K562 (cell line): ENCODE data around the gene CIB1. TPM values are rescaled to one million over a fixed set of nuclear protein-coding genes. Genes with fewer than 3 reads are reported as not detected.
A peak's percentile ranks its signal among the peaks of the same experiment; 100 is the strongest.

Experiments
- ATAC-seq: fragments of 200-7000 bp; cut with Tn5 transposase; 3 replicates; pipeline ENCODE4 v1.9.1; 2020; ENCODE audit warnings: moderate library complexity
- BruUV-seq: library from RNA; stranded (reverse); fragments of 400-500 nt; replicated peaks from 2 replicates; lab custom pipeline; 2021; lab: Mats Ljungman, UMichigan
- CTCF ChIA-PET: fragments of 300-600 bp; formaldehyde crosslinking; extraction: SDS; loops from one replicate; lab custom pipeline; 2021; ENCODE audit warnings: low intra/inter-chr PET ratio; lab: Yijun Ruan, JAX
- POLR2A ChIA-PET: fragments of 300-600, 350-650 bp; sonication (Branson Sonifier 250); formaldehyde crosslinking; extraction: SDS; loops from one replicate; lab custom pipeline; 2021; ENCODE audit warnings: antibody characterized with exemption, inconsistent platforms; lab: Yijun Ruan, JAX
- DNase-seq, 4 experiments: peaks; one replicate each; pipeline versions ENCODE4 v3.0.0 to v3.0.0-alpha.2; 2011 to 2018; ENCODE audit warnings: low spot score in 3 of 4, mixed read lengths in 3 of 4; ENCODE audit errors: extremely low read depth in 1 of 4
- FAIRE-seq: peaks from 2 replicates; lab custom pipeline; 2011; peaks lifted over from hg19 to GRCh38; lab: Jason Lieb, UNC
- H2AFZ ChIP-seq: 2 replicates; pipeline ENCODE4 v1.6.0; 2011; ENCODE audit warnings: low read depth, low read length, control low read depth, inconsistent platforms
- H3K27ac ChIP-seq: fragments of 200-600 bp; 3 replicates; pipeline ENCODE4 v1.8.0; 2011; ENCODE audit warnings: low read depth, mild to moderate bottlenecking, control low read depth, inconsistent platforms, low read length, moderate library complexity, mixed read lengths; ENCODE audit errors: extremely low read depth
- H3K27me3 ChIP-seq, 2 experiments: fragments of 300-600 bp in 1 of 2; 2 replicates in 1 of 2; 3 replicates in 1 of 2; pipeline versions ENCODE4 v1.6.0 to v1.8.0; 2011; ENCODE audit warnings: inconsistent platforms in 2 of 2, low read length in 2 of 2, mild to moderate bottlenecking in 1 of 2, mixed read lengths in 1 of 2, moderate library complexity in 1 of 2; ENCODE audit not compliant: control insufficient read depth in 2 of 2, insufficient read depth in 2 of 2
- H3K36me3 ChIP-seq: fragments of 300-600 bp; 3 replicates; pipeline ENCODE4 v1.8.0; 2011; ENCODE audit warnings: mild to moderate bottlenecking, low read length, inconsistent platforms; ENCODE audit not compliant: control insufficient read depth, insufficient read depth
- H3K4me1 ChIP-seq, 2 experiments: fragments of 200-600 bp in 1 of 2; replicated peaks in 1 of 2; 2 replicates in 1 of 2; 3 replicates in 1 of 2; pipeline versions ENCODE4 v1.5.1 to v1.8.0; 2011; ENCODE audit warnings: inconsistent platforms in 2 of 2, low read length in 2 of 2, mild to moderate bottlenecking in 1 of 2, mixed read lengths in 1 of 2, moderate library complexity in 1 of 2; ENCODE audit not compliant: control insufficient read depth in 2 of 2, insufficient read depth in 2 of 2
- H3K4me2 ChIP-seq: 2 replicates; pipeline ENCODE4 v1.6.1; 2011; ENCODE audit warnings: low read length, control low read depth, inconsistent platforms, mixed read lengths; ENCODE audit not compliant: insufficient read depth
- H3K4me3 ChIP-seq: fragments of 200-600 bp; sonication (generic), shearing (Covaris generic); 2 replicates; pipeline ENCODE4 v1.5.1; 2016; ENCODE audit warnings: control low read depth, inconsistent platforms
- H3K79me2 ChIP-seq: fragments of 200-600 bp; 3 replicates; pipeline ENCODE4 v1.8.0; 2011; ENCODE audit warnings: low read length, inconsistent platforms; ENCODE audit not compliant: control insufficient read depth, insufficient read depth
- H3K9ac ChIP-seq, 2 experiments: 2 replicates each; pipeline versions ENCODE4 v1.6.0 to v1.6.1; 2011; ENCODE audit warnings: low read depth in 2 of 2, low read length in 2 of 2, control low read depth in 1 of 2, inconsistent platforms in 1 of 2, mild to moderate bottlenecking in 1 of 2, mixed read lengths in 1 of 2; ENCODE audit not compliant: insufficient read depth in 1 of 2
- H3K9me1 ChIP-seq: one replicate; pipeline ENCODE4 v1.6.0; 2011; ENCODE audit warnings: inconsistent platforms, mild to moderate bottlenecking, low read length, moderate library complexity; ENCODE audit not compliant: control insufficient read depth, insufficient read depth
- H3K9me3 ChIP-seq: replicated peaks from 2 replicates; pipeline ENCODE4 v1.5.1; 2011; ENCODE audit warnings: low read depth, low read length, inconsistent platforms; ENCODE audit not compliant: control insufficient read depth, insufficient read depth
- H4K20me1 ChIP-seq: replicated peaks from 2 replicates; pipeline ENCODE4 v1.6.1; 2011; ENCODE audit warnings: low read length, inconsistent platforms, mixed read lengths; ENCODE audit not compliant: control insufficient read depth, insufficient read depth
- POLR2G ChIP-seq: fragments of 200-400 bp; formaldehyde crosslinking; IDR thresholded peaks from 2 replicates; pipeline ENCODE4 v1.6.1; 2017; ENCODE audit warnings: low read depth, mild to moderate bottlenecking, antibody characterized with exemption, low read length, moderate library complexity
- RFX7 ChIP-seq: fragments of 250-450 bp; sonication (Bioruptor Pico); IDR thresholded peaks from 2 replicates; pipeline ENCODE4 v1.5.1; 2021; ENCODE audit warnings: mild to moderate bottlenecking
- SLC30A9 ChIP-seq: fragments of 250-450 bp; sonication (Bioruptor Pico); IDR thresholded peaks from 2 replicates; pipeline ENCODE4 v1.8.0; 2022; ENCODE audit warnings: mild to moderate bottlenecking, moderate library complexity
- YY1 ChIP-seq, 3 experiments: IDR thresholded peaks; 2 replicates each; pipeline ENCODE4 v1.6.1; 2011; ENCODE audit warnings: low read length in 2 of 3, mild to moderate bottlenecking in 2 of 3, moderate library complexity in 2 of 3, borderline replicate concordance in 1 of 3, control low read depth in 1 of 3, low read depth in 1 of 3; ENCODE audit not compliant: insufficient read depth in 3 of 3, insufficient replicate concordance in 2 of 3, control insufficient read depth in 1 of 3, insufficient read length in 1 of 3; ENCODE audit errors: extremely low read depth in 1 of 3
- WGBS: fragments of 100-300 bp; shearing (Covaris generic); methylation state at CpG from one replicate; pipeline ENCODE4 v1.1.6; 2016; ENCODE audit warnings: low coverage, mixed read lengths; ENCODE audit not compliant: insufficient coverage; ENCODE audit errors: missing lambda C conversion rate; 5-methylcytosine and 5-hydroxymethylcytosine counted together
- in situ Hi-C: fragments of 300-500 bp; cut with MboI; formaldehyde crosslinking; loops from 4 replicates; pipeline ENCODE4 v1.15.0; 2018; ENCODE audit warnings: inconsistent platforms, mixed read lengths
- intact Hi-C: fragments of 100-400 bp; cut with micrococcal nuclease; formaldehyde crosslinking; loops from 2 replicates; pipeline ENCODE4 v1.14.2; 2022
- polyA plus RNA-seq, 8 experiments: library from polyadenylated mRNA; depleted of rRNA in 4 of 8; stranded (reverse) in 5 of 8; unstranded in 3 of 8; fragments of >200 nt; fragmentation: Nextera tagmentation in 2 of 8; fragmentation: Illumina TruSeq in 1 of 8; extraction: Ambion mirVana in 2 of 8; extraction: Trizol in 1 of 8; gene quantifications; 2 replicates each; pipeline versions ENCODE4 v1.2.1 to v1.2.3, GENCODE V29; 2011 to 2014; ENCODE audit warnings: inconsistent platforms in 1 of 8, missing spikeins in 1 of 8
- total RNA-seq, 7 experiments: library from RNA; depleted of rRNA in 6 of 7; stranded (reverse); fragments of >200 nt in 6 of 7; fragmentation: Illumina TruSeq in 2 of 7; extraction: Trizol in 2 of 7; gene quantifications; 2 replicates each; pipeline versions ENCODE4 v1.2.1 to v1.2.3, GENCODE V29; 2011 to 2021; ENCODE audit warnings: low replicate concordance in 1 of 7
- TF ChIP-seq, protein P1 (sequence below), 2 experiments: fragments of 450-650 bp; IDR thresholded peaks; 2 replicates each; pipeline ENCODE4 v1.6.1; 2016; ENCODE audit warnings: mild to moderate bottlenecking in 2 of 2, borderline replicate concordance in 1 of 2, low read depth in 1 of 2, moderate library complexity in 1 of 2

Gene CIB1
- total and polyA plus RNA-seq, 9 of the 15 experiments (the other 6 are each of a cell fraction or from before 2014, with no cell fraction given): 14.9 to 136 (median 64.5) TPM

- Histone ChIP-seq H4K20me1 (no peaks in the 10 kb centered on the region; the same call in none of the 2 replicates), H3K79me2 (peaks cover 72% of the 10 kb centered on the region), H3K4me1 (peaks cover 10 to 39% of the 10 kb centered on the region in 2 experiments; a peak in 4 of 5 replicates), H3K9ac (peak overlapping the region in 1 of 2 experiments; percentile 80; a peak in 2 of 4 replicates), H3K36me3 (peaks cover 72% of the 10 kb centered on the region; the same call in 2 of the 3 replicates), H3K9me3 (no peaks in the 10 kb centered on the region), H3K9me1 (no peaks in the 10 kb centered on the region), H3K4me3 (no peak overlapping the region), H2AFZ (no peak overlapping the region), H3K27ac (no peak overlapping the region), H3K27me3 (no peaks in the 10 kb centered on the region), H3K4me2 (no peak overlapping the region)
- WGBS: 82% methylated on average over 8 of the region's 9 CpGs
- ChIA-PET POLR2A (no interaction called here), CTCF (no interaction called here)
- DNase-seq: no peak
- BruUV-seq: no TSS peak
- TF ChIP-seq RFX7 (CRISPR knock-in tag) (no peak), POLR2G (0 out of 2 replicates have a peak, but pooled peaks have one; percentile 10)
- in situ Hi-C loops: no loop called here
- FAIRE-seq: no peak
- intact Hi-C loops: no loop called here
- no peak for ATAC-seq
These were observed 22.7 kb downstream of the CIB1 start for GRCh38 chr15:90211009-90211408.

GRCh38 chr15:90210593-90210992 is 23.1 kb downstream of the CIB1 start:
- no peak overlapping the region for H3K27ac ChIP-seq
- no TSS peak for BruUV-seq
- POLR2A ChIA-PET: no interaction called here
- H3K9me1 ChIP-seq: no peaks in the 10 kb centered on the region
- H3K9ac ChIP-seq: no peak overlapping the region; a peak in 2 of 4 replicates
- DNase-seq (no peak), FAIRE-seq (no peak), ATAC-seq (no peak)
- in situ Hi-C loops: no loop called here
- peaks cover 10 to 39% of the 10 kb centered on the region in 2 experiments; a peak in 4 of 5 replicates for H3K4me1 ChIP-seq
- no peaks in the 10 kb centered on the region; the same call in none of the 2 replicates for H4K20me1 ChIP-seq
- H2AFZ ChIP-seq: no peak overlapping the region
- H3K4me2 ChIP-seq: no peak overlapping the region
- CTCF ChIA-PET: no interaction called here
- H3K9me3 ChIP-seq: no peaks in the 10 kb centered on the region
- H3K36me3 ChIP-seq: peaks cover 73% of the 10 kb centered on the region; the same call in 2 of the 3 replicates
- H3K79me2 ChIP-seq: peaks cover 76% of the 10 kb centered on the region
- no peaks in the 10 kb centered on the region for H3K27me3 ChIP-seq
- H3K4me3 ChIP-seq: no peak overlapping the region
- WGBS: 78% methylated on average over 8 of the region's 8 CpGs
- intact Hi-C loops: no loop called here
- TF ChIP-seq YY1 (IDR thresholded peaks at IDR 0.05; ENCODE audit: borderline replicate concordance in 1 of 3, control insufficient read depth in 1 of 3, extremely low read depth in 1 of 3, insufficient read depth in 3 of 3, insufficient read length in 1 of 3, insufficient replicate concordance in 2 of 3, low read depth in 1 of 3, low read length in 2 of 3) (no peak), SLC30A9 (CRISPR knock-in tag) (no peak)
- TF ChIP-seq, protein P1, sequence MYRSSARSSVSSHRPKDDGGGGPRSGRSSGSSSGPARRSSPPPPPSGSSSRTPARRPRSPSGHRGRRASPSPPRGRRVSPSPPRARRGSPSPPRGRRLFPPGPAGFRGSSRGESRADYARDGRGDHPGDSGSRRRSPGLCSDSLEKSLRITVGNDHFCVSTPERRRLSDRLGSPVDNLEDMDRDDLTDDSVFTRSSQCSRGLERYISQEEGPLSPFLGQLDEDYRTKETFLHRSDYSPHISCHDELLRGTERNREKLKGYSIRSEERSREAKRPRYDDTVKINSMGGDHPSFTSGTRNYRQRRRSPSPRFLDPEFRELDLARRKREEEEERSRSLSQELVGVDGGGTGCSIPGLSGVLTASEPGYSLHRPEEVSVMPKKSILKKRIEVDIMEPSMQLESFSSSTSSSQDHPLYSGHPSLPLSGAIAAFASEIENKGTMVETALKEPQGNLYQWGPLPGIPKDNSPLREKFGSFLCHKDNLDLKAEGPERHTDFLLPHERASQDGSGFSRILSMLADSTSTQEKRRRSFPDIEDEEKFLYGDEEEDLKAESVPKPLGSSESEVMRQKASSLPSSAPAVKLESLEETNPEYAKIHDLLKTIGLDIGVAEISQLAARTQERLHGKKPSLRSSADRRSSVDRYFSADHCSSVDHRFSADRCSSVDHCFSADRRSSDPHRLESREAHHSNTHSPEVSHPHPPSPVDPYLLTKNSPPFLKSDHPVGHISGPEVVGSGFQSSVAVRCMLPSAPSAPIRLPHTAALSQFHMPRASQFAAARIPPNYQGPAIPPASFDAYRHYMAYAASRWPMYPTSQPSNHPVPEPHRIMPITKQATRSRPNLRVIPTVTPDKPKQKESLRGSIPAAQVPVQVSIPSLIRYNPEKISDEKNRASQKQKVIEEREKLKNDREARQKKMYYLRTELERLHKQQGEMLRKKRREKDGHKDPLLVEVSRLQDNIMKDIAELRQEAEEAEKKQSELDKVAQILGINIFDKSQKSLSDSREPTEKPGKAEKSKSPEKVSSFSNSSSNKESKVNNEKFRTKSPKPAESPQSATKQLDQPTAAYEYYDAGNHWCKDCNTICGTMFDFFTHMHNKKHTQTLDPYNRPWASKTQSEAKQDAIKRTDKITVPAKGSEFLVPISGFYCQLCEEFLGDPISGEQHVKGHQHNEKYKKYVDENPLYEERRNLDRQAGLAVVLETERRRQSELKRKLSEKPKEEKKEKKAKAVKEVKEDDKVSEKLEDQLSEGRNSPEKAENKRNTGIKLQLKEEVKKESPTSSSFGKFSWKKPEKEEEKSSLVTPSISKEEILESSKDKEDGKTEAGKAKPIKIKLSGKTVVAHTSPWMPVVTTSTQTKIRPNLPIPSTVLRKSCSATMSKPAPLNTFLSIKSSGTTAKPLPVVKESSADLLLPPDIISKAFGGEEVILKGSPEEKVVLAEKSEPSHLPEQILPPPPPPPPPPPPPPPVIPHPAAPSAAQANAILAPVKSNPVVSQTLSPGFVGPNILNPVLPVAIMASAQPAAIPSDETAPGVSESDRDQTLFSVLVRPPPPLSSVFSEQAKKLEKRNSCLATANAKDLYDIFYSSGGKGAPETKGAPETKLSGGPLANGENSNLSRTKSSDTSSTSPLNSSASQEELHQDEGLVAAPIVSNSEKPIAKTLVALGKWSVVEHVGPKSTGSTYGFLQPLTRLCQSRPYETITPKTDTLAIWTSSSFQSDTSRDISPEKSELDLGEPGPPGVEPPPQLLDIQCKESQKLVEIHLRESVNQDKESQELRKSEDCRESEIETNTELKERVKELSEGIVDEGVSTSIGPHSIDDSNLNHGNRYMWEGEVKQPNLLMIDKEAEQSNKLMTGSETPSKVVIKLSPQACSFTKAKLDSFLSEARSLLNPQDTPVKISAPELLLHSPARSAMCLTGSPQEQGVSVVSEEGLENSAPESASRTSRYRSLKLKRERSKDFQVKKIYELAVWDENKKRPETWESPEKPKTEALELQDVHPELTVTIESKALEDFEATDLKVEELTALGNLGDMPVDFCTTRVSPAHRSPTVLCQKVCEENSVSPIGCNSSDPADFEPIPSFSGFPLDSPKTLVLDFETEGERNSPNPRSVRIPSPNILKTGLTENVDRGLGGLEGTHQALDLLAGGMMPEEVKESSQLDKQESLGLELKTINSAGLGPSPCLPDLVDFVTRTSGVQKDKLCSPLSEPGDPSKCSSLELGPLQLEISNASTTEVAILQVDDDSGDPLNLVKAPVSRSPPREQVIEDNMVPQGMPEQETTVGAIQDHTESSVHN (IDR thresholded peaks at IDR 0.05; ENCODE audit: borderline replicate concordance in 1 of 2, low read depth in 1 of 2): no peak
